ENCODE measurements around the gene NLRP11. TPM values are rescaled to one million over a fixed set of nuclear protein-coding genes. Genes with fewer than 3 reads are reported as not detected.
A peak's percentile ranks its signal among the peaks of the same experiment; 100 is the strongest.
"Not testable (repeated sequence)": the region's sequence is repeated elsewhere in the genome, so short reads cannot be mapped to it uniquely, and the experiment has no call there.

NLRP11 gene
- total RNA-seq, 1 donor from 2014 or later, result not detected

DNA sequence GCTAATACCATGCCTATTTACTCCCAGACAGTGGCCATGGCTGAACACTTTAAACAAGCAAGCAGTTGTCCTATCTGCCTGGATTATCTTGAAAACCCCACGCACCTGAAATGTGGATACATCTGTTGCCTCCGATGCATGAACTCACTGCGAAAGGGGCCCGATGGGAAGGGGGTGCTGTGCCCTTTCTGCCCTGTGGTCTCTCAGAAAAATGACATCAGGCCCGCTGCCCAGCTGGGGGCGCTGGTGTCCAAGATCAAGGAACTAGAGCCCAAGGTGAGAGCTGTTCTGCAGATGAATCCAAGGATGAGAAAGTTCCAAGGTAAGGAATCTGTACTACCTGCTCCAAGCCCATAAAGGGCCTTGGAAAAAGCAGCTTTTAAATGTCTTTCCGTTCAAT is 54.3 kb downstream of the NLRP11 start:
- ATAC-seq, result no peak

DNA sequence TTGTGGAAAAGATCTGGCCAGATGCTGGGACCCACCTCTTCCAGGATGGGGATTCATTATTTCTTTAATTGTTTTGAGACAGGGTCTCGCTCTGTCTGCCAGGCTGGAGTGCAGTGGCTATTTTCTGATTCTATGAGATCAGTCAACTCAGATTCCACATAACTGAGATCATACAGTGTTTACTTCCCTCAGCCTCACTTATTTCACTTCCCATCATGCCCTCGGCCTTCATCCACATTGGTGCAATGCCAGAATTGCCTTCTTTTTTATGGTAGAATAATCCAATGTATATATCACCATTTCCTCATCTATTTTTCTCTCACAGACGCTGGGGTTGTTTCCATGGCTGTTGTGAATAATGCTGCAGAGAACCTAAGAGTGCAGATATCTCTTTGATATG is 62.2 kb downstream of the NLRP11 start:
- not testable (repeated sequence) for ATAC-seq

DNA sequence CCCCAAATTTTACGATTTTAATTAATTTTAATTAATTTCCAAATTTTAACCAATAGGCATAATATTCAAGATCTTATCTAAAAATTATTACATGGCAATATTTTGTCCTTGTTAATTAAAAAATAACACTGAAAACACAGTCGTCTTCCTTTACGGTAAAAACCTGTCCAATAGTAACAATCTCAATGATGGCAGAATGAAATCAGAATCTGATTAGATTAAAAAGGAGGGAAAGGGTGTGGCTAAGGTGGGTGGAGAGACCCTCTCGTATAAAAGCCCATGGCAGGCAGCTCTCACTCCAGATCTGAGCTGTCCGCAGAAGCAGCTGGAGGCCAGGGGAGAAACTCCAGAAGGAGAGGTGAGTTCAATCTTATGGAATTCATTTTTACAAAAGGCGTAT is 63.0 kb downstream of the NLRP11 start, which contains the start of gene RFPL4AL1:
Gene RFPL4AL1, plus strand, starts transcription at position 301 of the 400 bp plus-strand sequence. CDS start 2,687 bp downstream, outside the sequence.
- ATAC-seq, result not testable (repeated sequence)

- ATAC-seq, result peak; percentile 23
Observed at GRCh38 chr19:55766466-55766865, 65.3 kb downstream of the NLRP11 start.

- ATAC-seq, result not testable (repeated sequence)
Observed at GRCh38 chr19:55758797-55759196, 73.0 kb downstream of the NLRP11 start, which contains the start of gene RFPL4A. RFPL4A (plus strand) TSS chr19:55759097; CDS start chr19:55761801, 2,704 bp downstream.

DNA sequence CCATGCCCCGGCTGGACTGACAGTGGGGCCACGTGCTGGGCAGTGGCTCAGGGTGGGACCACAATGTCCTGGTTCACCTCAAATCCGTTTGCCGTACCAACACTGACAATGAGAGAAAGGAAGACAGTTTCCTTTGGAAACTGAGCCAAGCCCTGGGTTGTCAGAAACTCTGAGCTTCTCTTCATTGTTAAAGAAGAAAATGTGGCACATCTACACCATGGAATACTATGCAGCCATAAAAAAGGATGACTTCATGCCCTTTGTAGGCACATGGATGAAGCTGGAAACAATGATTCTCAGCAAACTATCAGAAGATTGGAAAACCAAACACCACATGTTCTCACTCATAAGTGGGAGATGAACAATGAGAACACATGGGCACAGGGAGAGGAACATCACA is 75.0 kb downstream of the NLRP11 start:
- not testable (repeated sequence) for ATAC-seq

DNA sequence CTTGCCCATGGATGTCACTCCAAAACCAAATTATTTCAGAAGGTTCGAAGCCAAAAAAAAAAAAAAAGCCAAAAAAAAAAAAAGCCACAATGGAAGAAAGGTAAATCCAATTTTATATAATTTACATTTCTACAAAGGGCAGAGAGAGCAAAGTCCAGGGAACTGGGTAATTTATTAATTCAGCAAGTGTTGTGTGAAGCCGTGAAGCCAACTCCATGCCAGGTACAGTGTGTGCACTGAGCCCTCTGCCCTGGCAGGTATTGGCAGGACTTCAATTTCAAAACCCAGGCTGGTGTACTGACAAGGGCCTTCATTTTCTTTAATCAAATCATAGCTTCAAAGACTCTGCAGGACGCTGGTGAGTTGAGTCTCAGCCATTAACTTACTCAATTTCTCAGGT is 78.4 kb downstream of the NLRP11 start:
- ATAC-seq, result no peak

DNA sequence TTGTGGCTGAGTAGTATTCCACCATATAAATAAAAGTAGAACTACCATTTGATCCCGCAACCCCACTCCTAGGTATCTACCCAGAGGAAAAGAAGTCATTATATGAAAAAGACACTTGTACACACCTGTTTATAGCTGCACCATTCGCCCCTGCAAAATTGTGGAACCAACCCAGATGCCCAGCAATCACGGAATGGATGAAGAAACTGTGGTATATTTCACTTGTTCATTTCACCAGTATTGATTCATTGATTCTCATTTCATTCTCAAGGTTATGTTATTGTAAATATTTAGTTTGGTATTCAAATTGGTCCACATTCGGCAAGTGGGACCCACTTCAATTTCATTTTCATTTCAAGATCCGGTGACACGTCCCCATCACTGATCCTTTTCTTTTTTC is 81.1 kb downstream of the NLRP11 start:
- ATAC-seq, result no peak

GRCh38 chr19:55738302-55738701 is 93.5 kb downstream of the NLRP11 start, which contains the start of gene NLRP9:
NLRP9 (minus strand) TSS chr19:55738402; CDS start chr19:55738374, 28 bp downstream.
- no peak for ATAC-seq

Other genes with a start within 250 kb of the NLRP11 start
- gene FIZ1, start 232.5 kb downstream of the NLRP11 start, total RNA-seq, result 7.1 TPM
- gene ZNF524, start 231.7 kb downstream of the NLRP11 start, total RNA-seq, result 20.1 TPM
- gene ZNF865, start 226.4 kb downstream of the NLRP11 start, total RNA-seq, result 5.3 TPM
- gene ZNF784, start 207.4 kb downstream of the NLRP11 start, total RNA-seq, result 3.8 TPM
- 13.5 TPM for gene ZNF580, start 191.0 kb downstream of the NLRP11 start, total RNA-seq
- 21.7 TPM for gene ZNF581, start 188.3 kb downstream of the NLRP11 start, total RNA-seq
- gene CCDC106, start 183.8 kb downstream of the NLRP11 start, total RNA-seq, result 4.7 TPM
- 108 TPM for gene U2AF2, start 177.0 kb downstream of the NLRP11 start, total RNA-seq
- gene EPN1, start 156.8 kb downstream of the NLRP11 start, total RNA-seq, result 91.9 TPM
- not detected for gene NLRP9, start 93.6 kb downstream of the NLRP11 start, total RNA-seq
- not detected for gene RFPL4A, start 72.9 kb downstream of the NLRP11 start, total RNA-seq
- gene RFPL4AL1, start 62.9 kb downstream of the NLRP11 start, total RNA-seq, result not detected
- gene NLRP4, start 4.5 kb upstream of the NLRP11 start, total RNA-seq, result not detected
- not detected for gene NLRP13, start 100.3 kb upstream of the NLRP11 start, total RNA-seq
- not detected for gene NLRP8, start 115.8 kb upstream of the NLRP11 start, total RNA-seq
- gene NLRP5, start 154.8 kb upstream of the NLRP11 start, total RNA-seq, result not detected